Activated CD8-positive, alpha-beta memory T cell treated with anti-CD3 and anti-CD28 coated beads, Interleukin-2, amount 50 U/mL, for 1 hour (primary cell): ENCODE measurements around the gene HPCAL1.
A peak's percentile ranks its signal among the peaks of the same experiment; 100 is the strongest.
"Not testable (repeated sequence)": the region's sequence is repeated elsewhere in the genome, so short reads cannot be mapped to it uniquely, and the experiment has no call there.

ENCODE experiments used
- DNase-seq: peaks from one replicate; pipeline ENCODE4 v3.0.0-alpha.2; 2020; ENCODE audit errors: extremely low read depth

The HPCAL1 gene

DNA sequence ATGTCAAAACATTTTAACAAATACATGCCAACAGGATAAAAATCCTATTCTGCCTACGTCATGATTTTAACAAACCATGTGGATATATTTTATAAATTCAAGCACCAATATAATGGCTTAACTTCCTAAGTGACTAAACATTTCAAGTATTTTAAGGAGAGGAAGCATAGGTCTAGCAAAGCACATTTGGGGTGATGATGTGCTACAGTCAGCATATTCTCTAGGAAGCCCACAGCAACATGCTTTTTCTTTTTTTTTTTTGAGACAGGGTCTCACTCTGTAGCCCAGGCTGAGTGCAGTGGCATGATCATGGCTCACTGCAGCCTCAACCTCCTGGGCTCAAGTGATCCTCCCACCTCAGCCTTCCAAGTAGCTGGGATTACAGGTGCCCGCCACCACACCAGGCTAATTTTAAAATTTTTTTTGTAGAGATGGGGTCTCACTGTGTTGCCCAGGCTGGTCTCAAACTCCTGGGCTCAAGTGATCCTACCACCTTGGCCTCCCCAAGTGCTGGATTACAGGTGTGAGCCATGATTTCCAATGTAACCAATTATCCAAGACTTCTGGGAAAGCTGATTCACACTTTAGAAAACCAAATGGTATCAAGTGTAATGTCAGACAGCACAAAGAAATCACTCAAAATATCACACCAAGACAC lies 139.9 kb downstream of the HPCAL1 start:
- not testable (repeated sequence) for DNase-seq

- DNase-seq: no peak
Measured at GRCh38 chr2:10444463-10444862, 141.8 kb downstream of the HPCAL1 start.

DNA sequence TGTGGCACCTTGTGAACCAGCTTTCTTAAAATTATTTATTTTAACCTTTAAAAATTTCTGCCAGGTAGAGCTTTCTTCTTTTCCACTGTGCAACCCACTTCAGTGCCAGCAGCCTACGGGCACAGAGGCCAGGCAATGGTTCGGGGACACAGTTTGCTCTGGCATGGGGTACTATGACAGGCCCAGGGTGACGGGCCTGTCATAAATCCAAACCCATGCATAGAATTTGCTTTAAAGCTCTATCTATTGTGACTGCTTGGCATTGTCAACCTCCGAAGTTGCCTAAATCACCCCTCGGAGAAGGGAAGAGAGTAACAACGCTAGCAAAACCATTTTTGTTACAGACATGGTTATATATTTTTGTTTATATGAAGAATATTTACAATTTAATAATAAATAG lies 143.9 kb downstream of the HPCAL1 start:
- DNase-seq: no peak

DNA sequence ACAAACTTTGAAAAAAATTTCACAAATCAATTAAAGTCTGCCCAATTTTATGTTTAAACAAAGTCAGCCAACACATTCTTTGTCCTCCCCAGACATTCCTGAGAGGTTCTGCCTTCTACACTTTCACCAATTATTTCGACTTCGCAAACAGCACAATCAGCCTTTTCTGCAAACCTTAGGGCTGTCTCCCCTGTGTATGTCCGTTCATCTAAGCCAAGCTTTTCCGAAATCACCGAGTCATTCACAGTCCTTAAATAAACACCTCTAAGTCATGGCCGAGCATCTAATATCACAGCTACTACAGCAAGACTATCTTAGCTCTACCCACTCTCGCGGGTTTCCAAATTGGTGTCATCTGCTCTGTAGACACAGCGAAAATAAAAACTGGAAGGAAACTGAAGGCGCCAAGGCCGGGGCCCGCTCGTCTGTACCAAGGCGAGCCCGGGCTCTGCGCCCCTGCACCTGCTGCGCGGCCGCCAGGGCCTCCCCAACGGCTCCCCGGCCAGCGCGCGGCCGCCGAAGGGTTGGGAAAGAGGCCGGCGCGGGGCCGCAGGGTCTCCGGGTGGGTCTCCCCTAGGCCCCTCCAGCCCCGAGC lies 144.7 kb downstream of the HPCAL1 start:
- DNase-seq: no peak

DNA sequence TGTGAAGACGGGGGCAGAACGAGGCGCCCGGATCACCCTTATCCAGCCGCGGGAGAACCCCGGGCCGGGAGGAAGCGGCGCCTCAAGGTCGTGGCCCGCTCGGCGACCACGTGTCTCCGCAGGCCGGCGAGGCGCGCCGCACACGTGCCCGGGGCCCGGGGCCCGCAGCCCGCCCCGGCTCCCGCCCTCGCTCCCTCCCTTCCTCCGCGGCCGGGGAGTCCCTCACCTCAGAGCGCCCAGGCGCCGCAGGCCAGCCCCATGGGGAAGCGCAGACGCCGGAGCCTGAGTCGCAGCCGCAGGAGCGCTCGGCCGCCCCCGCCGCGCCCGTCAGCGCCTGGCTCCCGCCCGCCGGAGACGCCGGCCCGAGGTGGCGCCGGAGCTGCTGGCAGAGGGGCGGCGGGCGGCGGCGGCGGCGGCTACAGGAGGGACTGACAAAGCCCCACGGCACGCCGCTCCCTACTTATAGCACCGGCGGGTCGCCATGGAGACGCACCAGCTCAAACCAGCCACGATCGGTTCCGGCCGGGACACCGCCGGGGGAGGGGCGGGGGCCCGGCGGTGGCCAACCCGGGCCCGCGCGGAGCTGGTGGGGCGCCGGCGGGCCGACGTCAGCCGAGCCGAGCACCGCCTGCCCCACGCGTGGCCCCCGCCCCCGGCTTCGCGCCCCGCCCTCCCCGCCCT lies 145.3 kb downstream of the HPCAL1 start, which contains the start of gene ODC1:
ODC1 (minus strand) TSS at position 433 of the 681 bp plus-strand sequence. CDS start 3,295 bp downstream, outside the sequence.
- DNase-seq: peak; percentile 96

DNA sequence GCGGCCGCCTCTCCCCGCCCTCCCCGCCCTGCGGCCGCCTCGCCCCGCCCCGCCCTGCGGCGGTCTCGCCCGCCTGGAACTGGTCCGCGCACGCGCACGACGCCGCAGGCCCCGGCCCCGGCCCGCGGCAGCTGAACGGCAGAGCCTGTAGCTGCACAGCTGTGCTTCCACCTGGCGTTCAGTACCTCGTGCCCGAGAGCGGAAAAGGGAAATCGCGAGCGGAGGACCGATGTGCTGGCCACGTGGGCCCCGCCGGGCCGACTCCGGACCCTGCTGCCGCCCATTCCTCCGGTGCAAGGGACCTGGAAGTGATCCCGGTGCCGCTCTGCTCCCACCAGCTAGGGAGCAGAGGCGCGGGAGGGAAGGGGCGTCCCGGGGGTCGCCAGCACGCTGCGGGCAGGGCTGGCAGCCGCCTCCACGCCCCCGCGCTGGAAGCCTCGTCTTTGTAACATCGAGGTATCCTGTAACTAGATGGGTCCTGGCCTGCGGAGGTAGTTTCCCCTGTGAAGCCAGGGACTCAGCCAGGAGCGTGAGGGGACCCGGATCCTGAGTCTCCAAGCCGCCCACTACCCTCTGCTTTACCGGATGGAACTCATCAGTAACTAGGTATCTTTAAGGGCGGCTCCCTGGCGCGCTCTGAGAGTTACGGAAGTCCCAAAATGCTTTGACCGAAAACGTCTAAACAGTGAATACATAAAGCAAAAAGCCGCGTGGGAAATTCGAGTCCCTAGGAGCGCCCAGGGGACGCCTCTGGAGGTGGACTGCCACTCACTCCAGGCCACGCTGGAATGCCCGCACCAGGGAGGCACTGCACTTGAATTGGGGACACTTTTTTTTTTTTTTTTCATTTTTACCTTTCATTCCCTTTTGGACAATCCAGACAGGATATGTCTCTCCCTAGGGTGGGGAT lies 146.1 kb downstream of the HPCAL1 start:
- DNase-seq: peak; percentile 63

- no peak for DNase-seq
Measured at GRCh38 chr2:10449486-10449831, 146.8 kb downstream of the HPCAL1 start.

- no peak for DNase-seq
Measured at GRCh38 chr2:10449838-10450691, 147.4 kb downstream of the HPCAL1 start.

- DNase-seq: no peak
Measured at GRCh38 chr2:10451819-10452218, 149.1 kb downstream of the HPCAL1 start.

DNA sequence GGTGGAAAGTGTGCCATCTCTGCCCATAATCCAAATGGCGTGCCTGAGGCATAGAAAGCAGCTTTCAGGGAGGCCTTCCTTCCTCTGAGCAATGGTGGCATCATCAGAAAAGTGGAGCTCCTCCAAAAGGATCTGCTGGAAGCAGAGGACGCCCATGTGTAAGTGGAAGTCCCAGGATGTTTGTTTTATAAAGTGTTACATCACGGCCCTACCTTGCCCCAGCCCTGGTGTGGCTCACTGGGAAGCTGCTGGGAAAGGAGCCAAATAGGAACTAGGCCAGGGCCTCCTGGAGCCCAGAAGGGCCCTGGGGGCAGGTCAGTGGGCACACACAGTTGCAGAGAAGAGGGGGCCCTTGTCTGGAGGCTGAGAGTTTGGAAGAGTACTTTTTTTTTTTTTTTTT lies 149.6 kb downstream of the HPCAL1 start:
- DNase-seq: no peak

- no peak for DNase-seq
Measured at GRCh38 chr2:10452956-10453904, 150.5 kb downstream of the HPCAL1 start.

GRCh38 chr2:10453905-10454298 lies 151.2 kb downstream of the HPCAL1 start:
- DNase-seq: no peak

GRCh38 chr2:10454505-10454904 lies 151.8 kb downstream of the HPCAL1 start:
- DNase-seq: no peak

DNA sequence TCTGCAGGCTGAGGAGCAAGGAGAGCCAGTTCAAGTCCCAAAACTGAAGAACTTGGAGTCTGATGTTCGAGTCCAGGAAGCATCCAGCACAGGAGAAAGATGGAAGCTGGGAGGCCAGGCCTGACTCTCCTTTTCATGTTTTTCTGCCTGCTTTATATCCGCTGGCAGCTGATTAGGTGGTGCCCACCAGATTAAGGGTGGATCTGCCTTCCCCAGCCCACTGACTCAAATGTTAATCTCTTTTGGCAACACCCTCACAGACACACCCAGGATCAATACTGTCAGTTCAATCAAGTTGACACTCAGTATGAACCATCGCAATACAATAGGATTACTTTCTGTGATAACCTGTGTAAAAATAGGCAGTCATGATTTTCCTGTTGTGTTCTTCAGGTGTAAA lies 154.5 kb downstream of the HPCAL1 start:
- not testable (repeated sequence) for DNase-seq

DNA sequence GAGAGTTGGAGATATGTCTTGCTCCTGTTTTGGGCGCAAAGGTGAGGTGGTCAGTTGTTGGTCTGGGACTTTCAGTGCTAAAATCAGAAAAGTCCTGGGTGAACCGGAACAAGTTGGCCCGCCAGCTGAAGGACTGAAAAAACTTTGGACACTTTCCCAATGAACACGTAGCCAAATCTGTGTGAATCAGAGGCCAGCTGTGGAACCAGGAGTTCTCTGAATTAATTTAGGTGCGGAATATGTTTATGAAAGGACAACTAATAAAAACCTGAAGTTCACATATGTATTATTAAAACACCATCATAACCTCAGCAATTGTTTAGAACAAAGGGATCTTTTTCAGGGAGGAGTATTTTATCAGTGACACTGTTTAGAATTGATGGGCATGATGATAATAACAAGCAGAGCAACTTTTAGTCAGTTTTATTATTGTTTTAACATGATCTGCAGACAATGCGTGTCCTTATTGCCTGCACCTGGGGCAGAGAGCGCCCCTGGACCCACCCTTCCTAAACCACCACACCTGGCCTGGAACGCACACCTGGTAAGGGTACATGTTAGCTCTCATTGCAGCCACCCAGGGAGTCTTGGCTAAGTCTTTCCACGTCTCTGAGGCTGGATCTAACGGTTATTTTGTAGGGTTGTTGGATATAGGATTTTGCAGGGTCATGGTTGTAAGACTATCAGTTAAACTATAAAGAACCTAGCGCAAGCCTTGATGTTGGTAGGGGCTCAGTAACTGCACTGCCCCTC lies 155.3 kb downstream of the HPCAL1 start:
- DNase-seq: no peak

DNA sequence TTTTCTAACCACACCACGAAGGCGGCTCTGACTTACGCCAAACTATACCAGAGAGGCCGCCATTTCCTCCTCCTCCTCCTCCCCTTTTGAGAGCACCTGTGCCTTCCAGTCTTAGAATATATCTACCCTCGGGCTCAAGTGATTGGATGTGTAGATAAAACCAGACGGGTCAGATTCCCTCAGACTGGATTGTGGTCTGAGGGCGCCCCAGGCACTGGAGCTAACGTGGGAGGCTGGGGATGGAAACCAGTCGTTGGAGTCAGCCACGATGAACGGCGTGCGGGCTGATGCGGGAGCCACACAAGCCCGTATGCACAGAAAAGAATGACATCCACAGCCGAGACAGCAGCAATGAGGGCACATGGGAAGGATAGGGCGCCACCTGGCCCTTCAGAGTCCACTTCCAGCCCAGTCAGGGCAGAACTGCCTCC lies 157.7 kb downstream of the HPCAL1 start:
- no peak for DNase-seq

DNA sequence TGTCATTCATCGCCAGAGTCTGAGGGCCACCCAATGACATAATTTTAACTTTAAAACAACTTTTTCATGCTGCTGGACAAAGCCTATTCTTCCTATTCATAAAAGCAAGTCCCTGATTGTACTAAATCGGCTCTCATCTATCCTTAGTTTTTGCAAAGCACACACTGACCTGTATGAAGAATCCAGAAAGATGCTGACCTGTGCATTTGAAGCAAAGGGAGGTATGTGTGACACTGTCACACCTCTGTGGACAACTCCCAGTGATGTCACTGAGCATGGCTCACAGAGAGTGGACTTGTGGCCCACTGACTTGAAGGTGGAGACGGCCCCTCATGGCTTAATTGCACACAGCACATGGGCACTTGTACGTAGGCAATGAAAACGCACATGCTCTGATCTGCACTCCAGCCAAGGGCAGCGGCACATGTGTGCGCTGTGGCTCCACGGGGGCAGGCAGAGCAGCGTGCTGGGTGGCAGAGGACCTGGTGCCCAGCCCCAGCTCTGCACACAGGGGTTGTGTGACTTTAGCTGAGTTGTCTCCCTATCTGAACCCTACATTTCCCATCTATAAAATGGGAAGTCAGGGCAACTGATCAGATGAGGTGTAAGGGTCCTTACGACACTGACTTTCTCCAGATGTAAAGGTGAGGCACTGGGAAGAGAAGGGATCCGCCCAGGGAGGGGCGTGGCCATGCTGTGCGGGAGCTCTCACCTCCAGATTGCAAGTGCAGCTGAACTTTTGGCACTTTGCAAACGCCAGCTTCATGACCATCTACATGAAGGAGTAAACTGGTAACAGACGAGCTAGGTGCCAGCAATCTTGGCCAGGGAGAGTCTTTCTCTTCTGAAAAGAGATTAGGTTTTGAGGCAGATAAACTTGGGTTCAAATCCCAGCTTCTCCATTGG lies 159.7 kb downstream of the HPCAL1 start:
- no peak for DNase-seq

- DNase-seq: no peak
Measured at GRCh38 chr2:10465910-10466309, 163.2 kb downstream of the HPCAL1 start.
